Astrocyte of the cerebellum (primary cell): ENCODE data around the gene RRH.

ENCODE experiments used
- DNase-seq: peaks from one replicate; pipeline ENCODE4 v3.0.0-alpha.2; 2011; ENCODE audit warnings: low read depth
- H3K4me3 ChIP-seq: 2 replicates; pipeline ENCODE4 v1.5.1; 2011; ENCODE audit warnings: mild to moderate bottlenecking, low read depth, low read length, moderate library complexity
- CTCF ChIP-seq: IDR thresholded peaks from 2 replicates; pipeline ENCODE4 v1.5.1; 2012; ENCODE audit warnings: low read length, low read depth, moderate library complexity, mild to moderate bottlenecking; ENCODE audit errors: missing control alignments
- in situ Hi-C: cut with HindIII; loops from 2 replicates; pipeline ENCODE4 v1.10.0; 2017; ENCODE audit warnings: low sequenced_read_pairs

RRH gene

GRCh38 chr4:109879081-109879480 is 51.3 kb downstream of the RRH start:
- no peak overlapping the region for H3K4me3 ChIP-seq
- no peak for DNase-seq
- in situ Hi-C loops: no loop called here
- no peak for TF ChIP-seq CTCF

GRCh38 chr4:109879636-109880314 is 52.0 kb downstream of the RRH start:
- no peak for DNase-seq
- no peak for TF ChIP-seq CTCF
- in situ Hi-C loops: no loop called here
- no peak overlapping the region for H3K4me3 ChIP-seq

- H3K4me3 ChIP-seq: no peak overlapping the region
- DNase-seq: no peak
- TF ChIP-seq CTCF: no peak
- in situ Hi-C loops: no loop called here
Measured at GRCh38 chr4:109886303-109886702, 58.5 kb downstream of the RRH start.

- in situ Hi-C loops: no loop called here
Measured at GRCh38 chr4:109887071-109887470, 59.3 kb downstream of the RRH start.

GRCh38 chr4:109890076-109890475 is 62.3 kb downstream of the RRH start:
- TF ChIP-seq CTCF: no peak
- in situ Hi-C loops: no loop called here
- H3K4me3 ChIP-seq: no peak overlapping the region
- no peak for DNase-seq

More at GRCh38 chr4:109887071-109887470, 59.3 kb downstream of the RRH start:
- TF ChIP-seq CTCF: no peak
- no peak overlapping the region for H3K4me3 ChIP-seq
- no peak for DNase-seq
